GM19324 (cell line): ENCODE results near the gene IGF1R.

Source experiments
- ATAC-seq: cut with Tn5 transposase; IDR thresholded peaks from one replicate; pipeline ENCODE4 v1.9.1; 2021; ENCODE audit warnings: mild to moderate bottlenecking, moderate library complexity; ENCODE audit not compliant: unreplicated experiment, low FRiP score

IGF1R gene

DNA sequence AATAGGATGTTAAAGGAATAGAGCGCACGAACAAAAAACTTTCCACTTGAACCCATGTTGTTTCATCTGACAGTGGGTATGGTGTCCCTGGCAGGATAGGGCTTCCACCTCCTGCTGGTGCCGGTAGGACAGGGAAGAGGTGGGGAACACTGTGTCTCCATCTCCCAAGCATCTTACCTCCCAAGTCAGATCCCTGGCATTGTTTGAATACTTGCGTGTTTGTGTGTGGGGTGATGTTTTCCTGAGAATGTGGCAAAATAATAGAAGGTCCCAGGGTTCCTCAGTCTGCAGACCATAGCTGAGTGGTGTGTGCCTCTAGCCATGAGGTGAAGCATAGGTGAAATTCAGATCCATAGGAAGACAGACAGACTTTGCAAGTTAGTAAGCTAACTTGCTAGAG is 119.4 kb downstream of the IGF1R start:
- no peak for ATAC-seq

DNA sequence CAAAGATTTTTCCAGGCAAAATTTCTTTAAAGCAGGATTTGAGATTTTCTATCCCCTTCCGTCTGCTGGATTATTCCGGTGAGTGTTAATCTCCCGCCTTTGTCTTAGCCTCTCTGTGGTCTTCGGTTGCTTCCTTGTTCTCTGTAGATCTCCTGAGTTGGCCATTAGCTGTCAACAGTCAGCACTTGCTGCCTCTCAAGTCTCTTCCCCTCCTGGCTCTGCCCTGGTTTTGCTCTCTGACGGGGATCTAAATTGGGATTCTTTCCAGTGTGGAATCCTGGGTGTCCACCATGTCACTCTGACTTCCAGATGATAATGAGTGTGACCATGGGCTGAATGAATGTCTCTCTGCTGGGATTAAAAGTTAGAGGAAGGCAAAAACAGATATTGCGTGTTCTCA is 121.5 kb downstream of the IGF1R start:
- ATAC-seq: no peak

- no peak for ATAC-seq
Measured at GRCh38 chr15:98770984-98771383, 122.6 kb downstream of the IGF1R start.

GRCh38 chr15:98771541-98771940 is 123.2 kb downstream of the IGF1R start:
- ATAC-seq: no peak

GRCh38 chr15:98772895-98773294 is 124.6 kb downstream of the IGF1R start:
- no peak for ATAC-seq

GRCh38 chr15:98773616-98774015 is 125.3 kb downstream of the IGF1R start:
- no peak for ATAC-seq

- no peak for ATAC-seq
Measured at GRCh38 chr15:98774756-98775497, 126.6 kb downstream of the IGF1R start.

DNA sequence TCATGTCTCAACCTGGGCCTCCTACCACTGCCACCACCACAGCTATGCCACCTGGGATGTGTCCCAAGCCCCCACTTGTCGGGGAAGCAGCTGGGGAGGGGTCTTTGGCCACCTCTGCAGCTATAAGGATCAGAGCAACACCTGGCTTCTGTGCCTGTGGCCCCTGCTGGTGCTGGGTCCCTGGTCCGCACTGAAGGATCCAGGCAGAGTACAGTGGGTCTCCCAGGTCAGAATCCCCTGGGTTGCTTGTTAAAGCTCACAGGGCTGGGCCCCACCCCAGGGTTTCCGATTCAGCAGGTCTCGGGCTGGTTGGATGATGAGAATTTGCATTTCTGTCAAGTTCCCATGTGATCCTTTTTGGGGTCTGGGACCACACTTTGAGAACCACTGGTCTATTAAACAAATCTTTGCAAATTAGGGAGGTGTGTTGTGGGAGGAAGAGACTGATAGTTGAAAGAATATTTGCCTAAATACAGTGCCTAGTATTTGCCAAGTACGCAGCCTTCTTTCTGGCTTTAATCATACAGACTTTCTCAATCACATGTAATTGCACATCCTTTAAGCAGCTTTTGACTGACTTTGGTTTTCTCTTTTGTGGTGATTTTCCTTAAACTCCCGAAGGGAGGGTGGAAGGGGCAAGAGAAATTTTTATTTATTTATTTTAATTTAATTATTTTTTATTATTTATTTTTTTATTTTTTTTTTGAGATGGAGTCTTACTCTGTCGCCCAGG is 127.3 kb downstream of the IGF1R start:
- ATAC-seq: no peak

DNA sequence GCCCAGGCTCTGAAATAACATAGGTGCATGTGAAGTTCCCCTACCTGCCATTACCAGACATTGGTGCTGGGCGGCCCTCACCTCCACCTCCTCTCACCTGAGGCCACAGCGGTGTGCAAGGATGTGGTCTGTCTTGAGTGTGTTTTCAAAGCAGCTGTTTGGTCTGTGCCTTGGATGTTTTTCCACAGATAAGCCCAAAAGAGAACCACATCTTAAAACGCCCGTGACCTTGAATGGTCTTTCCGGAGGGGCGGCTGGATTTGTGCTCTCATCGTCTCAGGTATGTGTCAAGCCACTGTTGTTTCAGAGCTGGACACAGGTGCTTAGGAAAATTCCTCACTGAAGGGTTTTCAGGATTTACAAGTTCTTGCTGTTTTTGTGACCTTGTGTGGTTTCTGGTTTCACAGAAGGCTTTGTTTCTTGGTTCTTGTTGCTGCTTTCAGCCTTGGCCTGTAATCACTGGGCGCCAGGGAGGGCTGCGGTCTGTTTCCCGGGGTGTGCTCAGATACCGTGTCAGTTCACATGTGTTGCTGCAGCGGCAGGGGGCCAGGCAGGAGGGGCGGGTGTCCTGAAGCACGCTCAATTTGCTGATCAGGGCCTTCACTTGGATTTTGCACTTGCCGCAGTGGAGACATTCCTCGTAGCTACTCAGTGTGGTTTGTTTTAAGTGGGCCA is 128.4 kb downstream of the IGF1R start:
- peak; percentile 76 for ATAC-seq

GRCh38 chr15:98777426-98777825 is 129.1 kb downstream of the IGF1R start:
- no peak for ATAC-seq

- ATAC-seq: no peak
Measured at GRCh38 chr15:98778263-98778959, 130.1 kb downstream of the IGF1R start.

- ATAC-seq: no peak
Measured at GRCh38 chr15:98778960-98779359, 130.6 kb downstream of the IGF1R start.

DNA sequence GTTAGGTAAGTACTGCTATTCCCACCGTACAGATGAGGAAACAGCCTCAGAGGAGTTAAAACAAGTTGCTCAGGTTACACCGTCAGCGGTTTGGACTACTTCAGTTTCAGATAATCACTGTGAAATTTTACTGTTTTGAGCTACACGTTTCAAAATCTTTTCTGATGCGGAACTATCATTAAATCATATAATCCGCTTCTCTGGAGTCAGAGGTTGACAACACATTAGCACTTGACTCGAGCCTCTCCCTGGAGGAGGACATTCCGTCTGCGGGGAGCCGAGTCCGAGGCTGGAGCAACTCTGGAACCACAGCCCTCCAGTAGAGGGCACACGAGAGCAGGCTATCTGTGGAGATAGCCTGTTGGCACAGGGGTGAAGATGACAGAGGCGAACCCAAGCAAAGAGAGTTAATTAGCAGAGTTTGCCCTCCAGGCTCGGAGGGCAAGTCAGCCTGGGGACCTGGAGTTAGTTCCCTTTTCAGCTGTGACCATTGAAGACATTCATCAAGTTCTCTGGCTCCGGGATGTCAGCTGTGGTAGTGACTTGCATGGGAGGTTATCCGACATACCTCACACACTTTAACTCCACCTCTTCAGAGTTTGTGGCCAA is 131.2 kb downstream of the IGF1R start:
- no peak for ATAC-seq

DNA sequence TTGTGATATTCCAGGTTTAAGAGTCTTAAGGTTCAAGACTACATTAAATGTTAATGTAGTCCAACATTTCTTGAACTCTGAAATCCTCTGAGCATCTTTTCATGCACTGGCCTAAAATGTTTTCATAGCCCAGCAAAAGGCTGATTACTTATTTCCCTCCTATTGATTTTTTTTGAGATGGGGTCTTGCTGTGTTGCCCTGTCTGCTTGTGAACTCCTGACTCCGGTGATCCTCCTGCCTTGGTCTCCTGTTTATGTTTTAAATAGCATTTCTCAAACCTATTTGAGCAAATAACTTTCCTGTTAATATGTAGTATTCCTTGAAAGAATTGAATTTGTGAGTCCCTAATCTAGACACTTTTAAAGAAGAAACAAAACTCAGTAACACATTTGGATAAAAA is 133.5 kb downstream of the IGF1R start:
- no peak for ATAC-seq

- no peak for ATAC-seq
Measured at GRCh38 chr15:98782801-98783200, 134.5 kb downstream of the IGF1R start.

DNA sequence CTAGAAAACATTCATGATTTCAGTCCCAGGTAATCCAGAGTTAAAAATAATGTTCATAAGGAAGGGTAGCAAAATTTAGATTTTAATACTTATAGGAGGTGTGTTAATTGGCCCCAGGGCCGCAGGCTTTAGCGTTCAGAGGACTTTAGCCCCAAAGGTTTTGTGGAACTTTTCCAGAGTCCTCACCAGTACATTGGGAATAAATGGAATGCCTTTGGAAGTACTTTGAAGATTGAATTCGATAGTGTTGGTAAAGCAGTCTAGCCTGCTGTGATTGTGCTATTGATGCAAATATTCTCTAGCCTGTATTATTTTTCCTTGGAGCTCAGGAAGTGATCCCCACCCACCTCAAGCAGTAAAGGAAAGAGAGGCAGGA is 137.1 kb downstream of the IGF1R start:
- ATAC-seq: no peak

- peak; percentile 60 for ATAC-seq
Measured at GRCh38 chr15:98785807-98786621, 137.7 kb downstream of the IGF1R start.

DNA sequence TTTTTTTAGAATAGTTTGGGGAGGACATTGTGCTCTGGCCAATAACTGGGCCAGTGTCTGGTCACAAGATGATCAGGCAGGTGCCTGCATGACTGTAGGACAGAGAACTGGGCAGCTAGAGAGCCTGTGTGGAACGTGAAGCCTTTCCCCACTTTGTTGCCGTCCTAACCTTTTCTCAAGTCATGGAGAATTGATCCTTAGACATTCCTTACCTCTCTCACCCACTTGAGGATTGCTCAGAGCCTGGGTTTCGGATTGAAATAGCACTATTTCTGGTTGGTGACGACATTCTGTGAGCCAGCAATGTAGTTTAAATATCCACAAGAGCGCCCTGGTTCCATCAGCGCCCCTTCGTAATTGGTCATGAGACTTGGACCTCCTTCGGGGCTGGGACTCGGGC is 138.4 kb downstream of the IGF1R start:
- ATAC-seq: no peak

DNA sequence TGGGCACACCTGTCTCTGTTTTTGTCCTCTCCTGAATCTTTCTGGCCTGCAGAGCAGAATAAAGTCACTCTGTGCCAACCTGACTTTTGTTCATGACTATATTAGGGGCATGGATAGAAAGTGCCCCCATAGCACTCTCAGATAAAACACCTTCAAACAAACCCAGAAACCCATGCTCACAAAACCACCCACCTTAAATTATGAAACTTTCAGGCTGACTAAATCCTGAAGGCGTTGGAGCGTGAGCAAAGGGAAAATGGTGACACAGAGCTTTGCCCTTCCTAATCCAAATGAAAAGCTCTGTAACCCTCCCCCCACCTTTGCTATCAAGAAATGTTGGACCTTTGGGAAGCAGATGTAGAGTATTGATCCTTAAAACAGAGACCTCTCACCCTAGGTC is 138.9 kb downstream of the IGF1R start:
- ATAC-seq: no peak
